Stimulated activated CD8-positive, alpha-beta memory T cell treated with anti-CD3 and anti-CD28 coated beads, Interleukin-12 subunit alpha, Interleukin-12 subunit beta, amount 100 ng/mL, for 24 hours (primary cell): ENCODE data around the gene DSCAM.
"Not testable (repeated sequence)": the region's sequence is repeated elsewhere in the genome, so short reads cannot be mapped to it uniquely, and the experiment has no call there.

Source experiments
- DNase-seq: peaks from one replicate; pipeline ENCODE4 v3.0.0-alpha.2; 2020; ENCODE audit errors: extremely low read depth

Gene DSCAM

DNA sequence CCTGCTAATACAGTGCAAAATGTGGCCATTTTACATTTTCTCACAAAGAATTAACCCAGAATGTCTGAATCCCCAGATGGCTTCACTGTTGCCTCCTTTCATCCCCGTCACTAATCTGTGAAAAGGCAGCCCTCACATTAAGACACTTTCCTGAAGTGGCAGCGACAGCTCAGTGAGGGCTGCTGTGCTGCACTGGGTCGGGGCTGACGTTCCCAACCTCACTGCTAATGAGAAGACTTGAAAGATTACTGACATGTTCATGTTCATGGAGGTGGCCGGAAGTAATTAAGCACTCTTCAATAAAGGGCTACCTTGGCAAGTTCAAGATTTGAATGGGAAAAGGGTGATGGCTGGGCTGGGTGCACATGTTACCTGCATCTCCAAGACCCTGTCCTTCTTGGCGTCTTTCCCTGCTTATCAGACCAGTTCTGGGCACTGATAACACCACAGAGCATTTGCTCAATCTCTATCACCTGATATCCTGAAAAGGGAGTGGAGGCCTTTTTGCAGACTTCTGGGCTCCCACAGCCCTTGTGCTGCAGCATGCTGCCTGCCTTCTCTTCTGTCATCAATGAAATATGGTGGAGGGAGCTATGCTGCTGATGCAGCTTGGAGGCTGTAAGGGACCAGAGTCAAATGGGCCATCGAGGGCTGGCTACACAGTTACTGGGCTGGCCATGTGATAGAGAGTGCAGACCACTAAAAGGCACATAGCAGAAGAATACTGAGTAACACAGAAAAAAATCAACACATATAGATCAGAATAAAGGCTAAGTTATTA, 596.3 kb downstream of the DSCAM start:
- DNase-seq, result no peak

DNA sequence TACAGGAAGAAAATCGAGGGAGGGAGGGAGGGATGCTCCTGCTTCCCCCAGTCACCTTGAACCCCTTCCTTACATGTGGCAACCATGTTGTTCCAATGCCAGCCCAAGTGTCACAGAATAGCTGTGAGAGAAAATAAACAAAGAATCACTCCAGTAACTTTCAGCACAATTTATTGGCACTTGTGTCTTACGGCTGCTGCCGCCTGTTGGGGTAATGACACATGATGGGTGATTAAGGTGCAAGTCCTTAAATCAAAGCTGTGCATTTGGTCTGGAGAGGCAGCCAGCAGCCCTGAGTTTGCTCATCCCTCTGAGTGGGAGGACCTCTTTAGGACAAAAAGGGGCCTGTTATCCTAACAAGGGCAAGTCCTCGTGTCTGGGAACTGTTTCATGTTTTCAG, 602.0 kb downstream of the DSCAM start:
- no peak for DNase-seq

DNA sequence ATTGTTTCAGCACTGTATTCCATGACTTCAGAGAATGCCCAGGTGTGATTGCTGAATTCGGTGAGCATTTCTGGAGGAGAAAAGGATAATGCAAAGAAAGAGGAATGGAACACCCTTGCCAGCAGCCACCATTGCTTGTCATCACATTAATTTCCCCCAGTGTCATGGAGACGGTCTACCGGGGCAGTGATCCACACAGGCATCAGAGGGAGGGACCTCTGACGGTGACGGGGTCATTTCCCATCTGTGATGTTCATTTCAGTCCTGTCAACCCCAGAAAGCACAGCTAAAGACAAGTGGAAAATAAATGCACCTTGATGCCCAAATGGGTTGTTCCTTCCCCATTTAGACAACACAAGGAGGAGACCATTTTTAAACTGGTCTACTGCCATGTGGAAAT, 603.3 kb downstream of the DSCAM start:
- DNase-seq, result no peak

DNA sequence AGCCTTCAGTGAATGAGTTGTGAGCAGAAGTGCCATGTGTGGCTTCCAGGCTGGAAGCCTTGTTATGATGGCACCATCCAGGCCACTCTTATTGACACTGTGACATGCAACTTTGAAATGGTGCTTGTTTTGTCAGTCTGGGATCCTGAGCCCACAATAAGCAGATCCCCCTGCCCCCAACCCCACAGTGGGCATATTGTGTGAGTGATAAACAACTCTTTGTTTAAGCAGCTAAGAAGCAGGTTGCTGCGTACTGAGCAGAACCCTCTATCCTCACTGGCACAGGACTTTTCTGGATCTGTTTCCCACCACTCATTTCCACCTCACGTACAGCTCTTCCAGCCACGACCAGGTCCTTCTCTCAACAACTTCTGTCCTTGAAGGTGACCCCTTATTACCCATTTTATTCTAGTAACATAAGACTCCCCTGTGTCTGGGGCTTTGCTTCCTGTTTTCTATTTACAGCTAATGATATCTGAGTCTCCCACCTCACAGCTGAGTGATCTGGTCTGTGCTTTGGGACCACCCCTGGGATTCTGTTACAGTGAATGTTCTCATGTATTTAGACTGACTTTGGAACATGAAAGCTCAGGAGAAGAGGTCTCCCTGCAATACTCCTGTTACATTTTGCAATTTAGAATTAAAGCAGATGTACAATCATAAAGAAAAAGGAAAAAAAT, 604.2 kb downstream of the DSCAM start:
- no peak for DNase-seq

DNA sequence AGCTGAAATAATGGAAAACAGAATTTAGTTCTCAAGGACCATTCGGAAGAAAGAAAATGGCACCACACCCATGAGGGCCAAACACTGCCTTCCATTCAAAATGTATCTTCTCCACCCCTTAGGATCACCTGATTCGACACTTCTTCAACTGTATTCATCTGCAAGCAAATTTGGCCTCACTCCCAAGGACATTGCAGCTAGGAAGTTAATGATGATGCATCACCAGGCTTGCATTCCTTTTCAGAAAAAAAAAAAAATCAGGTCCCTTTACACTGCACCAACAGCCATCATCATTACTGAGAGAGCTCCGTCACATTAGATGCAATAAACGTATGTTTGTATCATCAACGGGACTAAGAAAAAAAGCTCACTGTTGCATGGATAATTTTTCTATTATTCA, 611.4 kb downstream of the DSCAM start:
- no peak for DNase-seq

DNA sequence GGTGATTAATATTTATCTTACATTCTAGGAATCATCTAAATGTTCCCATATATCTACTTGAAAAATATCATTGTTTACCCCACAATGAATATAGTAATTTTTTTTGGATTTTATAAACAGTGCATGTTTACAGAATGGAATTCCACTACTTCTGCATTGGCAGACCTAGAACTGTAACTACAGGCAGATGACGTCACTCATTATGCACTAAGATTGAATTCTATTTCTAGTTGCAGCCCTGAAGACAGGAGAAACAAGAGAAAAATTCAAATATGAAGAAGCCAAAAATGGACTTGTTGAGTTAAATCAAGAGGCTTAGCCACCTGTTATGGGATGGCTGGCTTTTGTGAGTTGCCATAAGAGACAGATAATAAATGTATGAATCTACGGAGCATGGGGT, 615.0 kb downstream of the DSCAM start:
- DNase-seq, result no peak

DNA sequence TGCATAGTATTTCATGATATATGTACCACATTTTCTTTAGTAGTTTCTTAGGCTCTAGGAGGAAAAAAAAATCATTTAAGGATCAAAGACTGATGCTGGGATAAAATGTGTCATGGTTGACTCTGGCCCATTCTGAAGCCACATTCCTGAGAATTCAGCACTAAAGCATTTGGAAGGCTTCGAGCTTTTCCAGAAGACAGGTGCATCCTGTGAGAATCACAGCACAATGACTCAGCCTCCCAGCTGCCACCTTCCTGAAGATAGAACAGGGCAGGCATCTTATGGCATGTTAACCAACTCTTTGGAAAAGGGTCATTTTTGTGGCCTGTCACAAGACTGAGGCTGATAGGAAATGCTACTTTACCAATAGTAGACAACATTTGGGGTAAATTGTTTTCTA, 619.9 kb downstream of the DSCAM start:
- no peak for DNase-seq

DNA sequence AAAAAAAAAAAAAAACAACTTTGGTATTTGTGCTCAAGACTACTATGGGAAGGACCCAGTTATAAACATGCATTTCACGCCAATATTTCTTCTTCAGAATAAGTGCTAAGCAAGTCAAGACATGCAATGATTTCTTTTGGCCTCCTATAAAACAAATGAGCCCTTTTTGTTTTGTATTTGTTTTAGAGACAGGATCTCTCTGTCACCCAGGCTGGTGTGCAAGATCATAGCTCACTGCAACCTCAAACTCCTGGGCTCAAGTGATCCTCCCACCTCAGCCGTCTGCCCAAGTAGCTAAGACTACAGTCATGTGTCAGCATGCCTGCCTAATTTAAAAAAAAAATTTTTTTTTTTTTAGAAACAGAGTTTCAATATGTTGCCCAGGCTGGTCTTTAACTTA, 631.0 kb downstream of the DSCAM start:
- DNase-seq, result no peak

DNA sequence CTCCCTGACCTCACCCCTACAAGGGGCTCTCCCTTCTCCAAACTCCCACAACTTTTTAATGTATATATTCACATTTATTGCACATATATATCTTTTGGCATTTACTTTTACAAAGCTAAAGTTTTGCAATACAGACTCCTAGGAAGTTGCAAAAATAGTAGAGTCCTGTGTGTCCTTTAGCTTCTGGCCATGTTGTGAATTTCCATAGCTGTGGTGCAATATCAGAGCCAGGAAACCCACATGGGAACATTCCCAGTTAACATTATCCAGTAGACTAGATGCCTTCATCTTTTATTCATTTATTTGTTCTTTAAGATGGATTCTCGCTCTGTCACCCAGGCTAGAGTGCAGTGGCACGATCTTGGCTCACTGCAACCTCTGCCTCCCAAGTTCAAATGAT, 636.7 kb downstream of the DSCAM start:
- no peak for DNase-seq

DNA sequence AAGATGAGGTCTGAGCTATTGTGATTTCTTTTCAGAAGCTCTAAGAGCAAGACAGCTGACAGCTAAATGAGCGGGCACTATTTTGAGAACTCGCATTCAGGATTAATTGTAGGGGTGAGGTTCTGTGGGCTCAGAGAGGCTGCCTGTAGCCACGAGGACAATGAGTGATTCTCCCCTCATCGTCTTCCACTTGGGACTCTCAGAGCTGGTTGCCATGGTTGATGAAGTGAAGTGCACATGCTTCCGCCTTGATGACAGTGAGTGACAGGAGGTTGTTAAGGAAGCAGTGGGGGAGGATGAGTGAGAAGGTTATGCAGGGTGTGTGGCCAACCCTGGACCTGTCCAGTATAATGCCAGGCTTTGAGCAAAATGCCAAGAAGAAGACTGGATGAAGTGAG, 638.0 kb downstream of the DSCAM start:
- DNase-seq, result no peak

DNA sequence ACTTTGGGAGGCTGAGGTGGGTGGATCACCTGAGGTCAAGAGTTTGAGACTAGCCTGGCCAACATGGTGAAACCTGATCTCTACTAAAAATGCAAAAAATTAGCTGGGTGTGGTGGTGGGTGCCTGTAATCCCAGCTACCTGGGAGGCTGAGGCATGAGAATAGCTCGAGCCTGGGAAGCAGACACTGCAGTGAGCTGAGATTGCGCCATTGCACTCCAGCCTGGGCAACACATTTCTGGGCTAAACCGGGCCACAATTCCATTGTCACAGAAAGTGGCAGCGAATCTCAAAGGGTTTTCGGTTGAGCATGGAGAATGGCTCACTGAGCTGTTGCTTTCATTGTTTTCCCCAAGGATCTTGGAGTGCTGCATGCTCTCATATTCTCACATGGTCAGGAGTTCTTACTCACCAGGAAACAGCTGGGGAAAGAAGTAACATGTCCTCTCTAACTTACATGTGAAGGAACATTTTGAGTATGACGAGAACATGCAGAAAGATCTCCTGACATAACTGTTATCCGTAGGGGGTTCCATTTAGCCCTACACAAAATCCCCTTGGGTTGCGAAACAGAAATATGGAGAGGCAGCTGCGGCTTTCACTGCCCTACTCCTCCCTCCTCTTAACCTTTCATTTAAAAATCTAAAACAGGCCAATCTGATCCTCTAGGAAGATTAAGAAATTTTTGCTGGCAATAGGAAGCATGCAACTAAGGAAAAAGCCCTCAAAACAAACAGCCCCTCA, 638.6 kb downstream of the DSCAM start:
- DNase-seq, result no peak

DNA sequence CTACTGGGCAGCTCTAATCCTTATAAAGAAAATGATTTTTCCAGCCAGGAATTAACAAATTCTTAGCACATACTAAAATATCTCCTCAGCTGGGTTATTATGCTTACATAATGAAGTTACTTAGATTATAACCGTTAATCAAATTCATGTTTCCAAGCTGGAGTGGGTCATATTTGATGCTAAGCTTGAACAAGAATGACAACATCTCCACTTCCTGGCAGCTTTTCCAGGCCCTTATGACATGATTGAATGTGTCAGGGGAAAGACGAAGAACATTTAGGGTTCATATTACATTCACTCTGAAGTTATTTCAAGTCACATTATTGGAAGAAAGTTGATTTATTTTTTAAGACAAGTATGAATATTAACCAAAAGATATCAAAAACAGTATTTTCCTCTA, 646.0 kb downstream of the DSCAM start:
- no peak for DNase-seq

DNA sequence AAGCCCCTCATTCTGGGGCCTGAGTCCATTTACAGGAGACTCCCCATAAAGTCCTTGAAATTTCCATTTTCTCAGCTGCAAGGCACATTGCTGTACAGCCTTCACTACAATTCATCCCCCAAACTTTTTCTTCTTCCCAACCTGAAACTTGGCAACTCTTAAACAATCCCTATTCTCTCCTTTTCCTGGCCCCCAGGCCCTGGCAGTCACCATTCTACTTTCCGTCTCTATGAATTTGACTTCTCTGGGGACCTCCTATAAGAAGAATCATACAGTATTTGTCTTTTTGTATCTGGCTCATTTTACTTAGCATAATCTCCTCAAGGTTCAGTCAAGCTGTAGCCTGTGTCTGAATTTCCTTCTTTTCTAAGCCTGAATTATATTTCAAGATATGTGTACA, 646.8 kb downstream of the DSCAM start:
- DNase-seq, result no peak

DNA sequence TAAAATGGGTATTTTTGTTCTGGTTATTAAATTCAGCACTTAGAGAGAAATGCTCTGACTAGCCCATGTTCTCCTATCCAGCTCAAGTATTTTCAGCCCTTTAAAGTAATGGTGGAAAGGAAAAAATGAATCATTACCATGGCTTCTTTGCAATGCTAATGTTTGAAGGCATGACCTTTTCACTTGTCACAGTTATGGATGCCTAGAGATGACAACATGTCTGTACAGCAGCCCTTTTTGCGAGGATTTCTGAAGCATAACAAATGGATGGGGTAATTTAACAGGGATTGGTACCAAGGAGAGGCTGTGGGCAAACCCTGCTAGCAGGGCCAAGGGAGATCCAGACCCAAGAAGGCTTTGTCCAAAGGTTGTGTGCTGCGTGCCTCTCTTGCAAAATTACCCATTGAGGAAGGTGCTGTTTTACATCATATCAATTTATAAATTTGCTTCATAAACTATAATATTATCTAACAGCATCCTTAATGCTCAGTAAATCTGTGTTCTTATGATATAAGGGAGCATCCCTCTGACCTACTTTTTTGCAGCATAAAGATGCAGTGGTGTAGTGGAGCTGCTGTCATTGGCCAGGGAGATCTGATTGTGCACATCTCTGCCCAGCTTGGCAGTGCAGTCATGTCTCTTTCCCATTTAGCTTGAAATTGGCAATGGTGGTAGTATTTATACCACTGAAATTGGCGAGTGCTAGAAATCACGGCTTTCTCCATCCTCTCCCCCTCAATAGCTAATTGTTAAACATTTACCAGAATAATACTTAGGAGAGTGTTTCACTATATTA, 652.6 kb downstream of the DSCAM start:
- no peak for DNase-seq

DNA sequence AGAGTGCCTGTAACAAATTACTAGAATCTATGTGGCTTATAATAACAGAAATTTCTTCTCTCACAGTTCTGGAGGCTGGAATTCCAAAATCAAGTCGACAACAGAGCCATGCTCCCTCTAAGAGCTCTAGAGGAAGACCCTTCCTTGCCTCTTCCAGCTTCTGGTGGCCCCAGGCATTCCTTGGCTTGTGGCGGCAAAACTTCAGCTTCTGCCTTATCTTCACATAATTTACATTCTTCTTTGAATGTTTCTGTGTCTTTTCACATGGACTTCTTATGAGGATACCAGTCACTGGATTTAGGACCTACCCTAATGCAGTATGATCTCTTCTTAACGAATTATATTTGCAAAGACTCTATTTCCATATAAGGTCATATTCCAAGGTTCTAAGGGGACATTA, 655.3 kb downstream of the DSCAM start:
- no peak for DNase-seq

DNA sequence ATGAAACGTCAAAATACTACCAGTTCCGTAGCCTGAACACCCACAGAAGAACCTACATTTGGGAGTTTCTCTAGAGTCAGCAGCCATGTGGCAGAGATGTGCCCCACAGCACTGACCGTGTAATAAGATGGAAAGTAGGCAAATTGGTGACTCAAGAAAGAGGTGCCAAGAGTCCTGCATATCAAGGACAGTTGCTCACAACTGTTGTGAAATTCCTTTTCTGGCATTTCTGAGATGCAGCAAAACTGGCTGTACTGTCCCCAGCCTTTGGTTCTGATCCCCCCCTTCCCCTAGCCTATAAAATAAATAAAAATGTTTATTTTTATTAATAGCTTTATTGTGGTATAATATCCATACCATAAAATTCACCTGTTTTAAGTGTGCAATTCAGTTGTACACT, 655.8 kb downstream of the DSCAM start:
- DNase-seq, result no peak

DNA sequence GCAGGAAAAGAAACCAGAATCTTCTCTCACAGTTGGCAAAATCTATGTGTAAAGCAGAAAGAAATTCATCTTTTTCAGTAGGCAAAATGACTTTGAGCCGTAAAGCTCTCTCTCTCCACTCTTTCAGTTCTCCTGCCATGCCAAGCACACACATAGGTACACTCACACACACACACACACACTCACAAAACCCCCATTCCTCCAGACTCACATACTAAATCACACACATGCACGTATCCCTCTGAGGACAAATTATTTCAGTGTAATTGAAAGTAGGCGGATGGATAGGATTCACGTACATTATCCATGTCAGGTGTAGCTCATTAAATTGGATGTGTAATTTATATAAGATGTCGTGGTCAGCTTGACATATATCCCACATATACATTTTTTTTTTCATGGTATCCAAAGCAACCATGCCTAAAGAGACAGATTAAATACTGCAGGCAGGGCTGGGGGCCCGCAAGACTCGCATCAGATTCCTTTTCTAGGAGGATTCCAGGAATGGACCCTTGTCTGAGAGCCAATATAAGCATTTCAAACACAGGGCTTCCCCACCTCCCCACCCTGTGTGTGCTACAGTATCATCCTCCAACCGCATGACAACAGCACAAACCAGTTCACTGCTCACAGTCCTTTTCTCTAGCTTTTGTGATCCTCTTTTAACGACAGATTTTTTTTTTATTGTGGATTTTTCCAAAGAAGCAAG, 658.9 kb downstream of the DSCAM start:
- DNase-seq, result no peak

DNA sequence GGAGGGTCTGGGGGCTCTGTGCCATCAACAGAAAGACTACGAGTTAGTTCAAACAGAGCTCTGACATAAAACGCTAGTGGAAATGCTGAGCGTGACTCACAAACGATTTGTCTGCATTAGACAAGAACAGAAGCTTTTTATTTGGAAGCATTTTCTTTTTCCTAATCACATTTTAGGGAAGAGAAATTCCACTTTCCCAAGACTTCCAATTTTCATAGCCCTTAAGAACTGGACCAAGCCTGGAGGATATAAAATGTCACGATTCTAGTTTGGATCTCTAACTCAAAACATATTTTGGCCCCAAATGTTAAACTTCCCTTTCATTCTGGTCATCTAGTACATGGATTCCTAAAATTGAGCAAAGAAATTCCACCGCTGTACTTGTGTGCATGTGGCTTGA, 659.7 kb downstream of the DSCAM start:
- DNase-seq, result no peak

DNA sequence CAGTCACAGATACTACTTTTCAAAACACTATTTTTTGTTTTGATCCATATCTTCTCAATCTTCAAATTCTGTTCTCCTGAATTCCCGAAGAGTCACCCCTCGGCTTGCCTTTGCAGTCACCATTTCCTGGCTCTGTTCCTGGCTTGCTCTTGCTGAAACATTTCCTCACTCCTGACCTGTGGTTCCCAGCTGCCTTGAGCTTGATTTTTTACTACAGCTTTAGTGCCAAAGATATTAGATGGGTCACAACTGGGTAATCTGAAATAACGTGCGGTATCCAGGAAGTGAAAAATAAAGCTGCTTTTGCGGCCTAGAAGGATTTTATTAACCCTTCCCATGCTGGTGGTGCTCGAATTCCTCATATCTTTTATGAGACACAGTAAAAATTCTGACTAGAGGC, 660.9 kb downstream of the DSCAM start:
- no peak for DNase-seq

DNA sequence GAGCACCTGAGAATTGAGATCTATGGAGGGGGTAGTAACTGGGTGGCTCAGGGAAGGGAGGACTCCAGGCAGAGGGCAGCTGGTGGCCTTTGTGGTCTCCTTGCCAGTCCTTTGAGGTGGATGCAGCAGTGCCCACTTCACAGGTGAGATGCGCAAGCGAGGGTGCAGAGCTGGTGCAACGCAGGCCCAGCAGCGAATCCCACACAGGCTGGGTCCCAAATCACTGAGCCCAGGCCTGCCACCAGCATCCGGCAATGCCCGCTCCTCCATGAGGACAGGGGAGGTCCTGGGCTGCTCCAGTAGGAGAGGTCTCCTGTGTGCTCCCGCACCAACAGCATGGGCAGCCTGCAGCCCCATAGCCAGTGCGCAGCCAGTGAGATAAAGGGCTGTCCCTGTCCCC, 661.8 kb downstream of the DSCAM start:
- DNase-seq, result no peak

DNA sequence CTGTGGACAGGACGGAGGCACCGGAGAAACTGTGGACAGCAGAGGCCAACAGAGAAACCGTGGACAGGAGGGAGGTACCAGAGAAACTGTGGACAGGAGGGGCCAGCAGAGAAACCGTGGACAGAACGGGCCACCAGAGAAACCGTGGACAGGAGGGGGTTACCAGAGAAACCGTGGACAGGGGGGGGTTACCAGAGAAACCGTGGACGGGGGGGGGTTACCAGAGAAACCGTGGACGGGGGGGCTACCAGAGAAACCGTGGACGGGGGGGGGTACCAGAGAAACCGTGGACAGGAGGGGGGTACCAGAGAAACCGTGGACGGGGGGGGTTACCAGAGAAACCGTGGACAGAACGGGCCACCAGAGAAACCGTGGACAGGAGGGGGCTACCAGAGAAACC, 664.5 kb downstream of the DSCAM start:
- DNase-seq, result not testable (repeated sequence)

DNA sequence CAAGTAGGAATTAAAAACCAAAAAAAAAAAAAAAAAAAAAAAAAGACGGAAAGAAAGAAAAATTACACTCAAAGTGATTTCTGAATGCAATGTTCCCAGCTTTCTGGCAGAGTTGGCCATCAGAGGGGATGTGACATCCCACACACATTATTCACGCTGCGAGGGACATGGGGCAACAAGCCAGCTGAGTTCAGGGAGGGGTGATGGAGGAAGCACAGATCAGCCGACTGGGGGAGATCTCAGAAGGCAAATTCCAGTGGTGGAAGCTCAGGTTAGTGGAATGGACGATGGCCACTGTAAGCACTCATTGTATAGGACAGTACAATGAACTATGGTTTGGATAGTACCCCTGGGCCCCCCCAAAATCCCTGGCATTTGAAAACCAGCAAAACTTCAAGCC, 667.8 kb downstream of the DSCAM start:
- no peak for DNase-seq
